Caco-2 (cell line): Measurements from ENCODE around the gene CACUL1. TPM values are rescaled to one million over a fixed set of nuclear protein-coding genes. Genes with fewer than 3 reads are reported as not detected.
A peak's percentile ranks its signal among the peaks of the same experiment; 100 is the strongest.

Experiments used
- BruUV-seq: library from RNA; stranded (reverse); fragments of 400-500 nt; replicated peaks from 2 replicates; lab custom pipeline; 2021; lab: Mats Ljungman, UMichigan
- CTCF ChIA-PET: fragments of 300-600 bp; sonication (Branson Sonifier 250); formaldehyde crosslinking; loops from one replicate; lab custom pipeline; 2022; ENCODE audit warnings: antibody characterized with exemption; lab: Charles Lee
- POLR2A ChIA-PET: fragments of 300-600 bp; sonication (Branson Sonifier 250); formaldehyde crosslinking; loops from one replicate; lab custom pipeline; 2022; ENCODE audit warnings: antibody characterized with exemption; lab: Charles Lee
- DNase-seq, 2 experiments: peaks; one replicate each; pipeline versions ENCODE4 v3.0.0 to v3.0.0-alpha.2; 2020 to 2022
- H3K27me3 ChIP-seq: replicated peaks from 2 replicates; pipeline ENCODE4 v1.6.0; 2011; ENCODE audit warnings: low read length; ENCODE audit not compliant: control insufficient read depth, insufficient read depth
- H3K36me3 ChIP-seq: 2 replicates; pipeline ENCODE4 v1.5.1; 2011; ENCODE audit warnings: low read length; ENCODE audit not compliant: control insufficient read depth, insufficient read depth
- H3K4me1 ChIP-seq: fragments of 250-450 bp; sonication (Bioruptor Pico); 2 replicates; pipeline ENCODE4 v1.5.1; 2020; ENCODE audit warnings: mild to moderate bottlenecking
- H3K4me3 ChIP-seq: 2 replicates; pipeline ENCODE4 v1.5.1; 2011; ENCODE audit warnings: low read depth, mild to moderate bottlenecking, control low read depth, low read length
- H3K9me3 ChIP-seq: fragments of 250-450 bp; sonication (Bioruptor Pico); 2 replicates; pipeline ENCODE4 v1.5.1; 2020; ENCODE audit warnings: mild to moderate bottlenecking, moderate library complexity
- H3K27ac Mint-ChIP-seq: one replicate; pipeline ENCODE4 v1.8.0; 2022; ENCODE audit warnings: mixed read lengths; ENCODE audit not compliant: unreplicated experiment
- H3K27me3 Mint-ChIP-seq: one replicate; pipeline ENCODE4 v1.8.0; 2022; ENCODE audit warnings: mixed read lengths; ENCODE audit not compliant: insufficient read depth, unreplicated experiment
- H3K36me3 Mint-ChIP-seq: one replicate; pipeline ENCODE4 v1.8.0; 2022; ENCODE audit warnings: mild to moderate bottlenecking, mixed read lengths; ENCODE audit not compliant: insufficient read depth, unreplicated experiment
- H3K4me1 Mint-ChIP-seq: one replicate; pipeline ENCODE4 v1.8.0; 2022; ENCODE audit warnings: low read depth, mixed read lengths; ENCODE audit not compliant: unreplicated experiment
- H3K4me3 Mint-ChIP-seq: one replicate; pipeline ENCODE4 v1.8.0; 2022; ENCODE audit warnings: mild to moderate bottlenecking, moderate library complexity, mixed read lengths; ENCODE audit not compliant: unreplicated experiment
- H3K9me3 Mint-ChIP-seq: one replicate; pipeline ENCODE4 v1.8.0; 2022; ENCODE audit warnings: mixed read lengths; ENCODE audit not compliant: unreplicated experiment
- CTCF ChIP-seq, 2 experiments: fragments of 200-600 bp in 1 of 2; IDR thresholded peaks; 1 replicate in 1 of 2; 2 replicates in 1 of 2; pipeline versions ENCODE4 v1.5.1 to v1.8.0; 2011 to 2022; ENCODE audit warnings: antibody characterized with exemption in 1 of 2, control low read depth in 1 of 2, inconsistent platforms in 1 of 2, low read depth in 1 of 2, low read length in 1 of 2, mild to moderate bottlenecking in 1 of 2, moderate library complexity in 1 of 2; ENCODE audit not compliant: insufficient read depth in 1 of 2, severe bottlenecking in 1 of 2, unreplicated experiment in 1 of 2
- intact Hi-C: fragments of 100-400 bp; cut with micrococcal nuclease; formaldehyde crosslinking; loops from one replicate; pipeline ENCODE4 v1.10.0; 2022; ENCODE audit not compliant: unreplicated experiment
- total RNA-seq: library from RNA; stranded (reverse); gene quantifications from 2 replicates; pipeline ENCODE4 v1.2.3, GENCODE V29; 2022

Gene CACUL1
- total RNA-seq, 1 experiment from 2014 or later, result 39.2 TPM

- CTCF ChIA-PET, result interaction anchor here (0.6 to 1.6 kb wide), 2 partner anchors 33 to 185 kb away, joined by 3 to 8 read pairs; no protein-coding TSS in a partner anchor
- peak overlapping the region; percentile 97 for H3K4me3 Mint-ChIP-seq
- Histone ChIP-seq H3K27me3 (no peaks in the 10 kb centered on the region), H3K36me3 (0 out of 2 replicates have a peak, but pooled peaks cover 1% of the 10 kb centered on the region), H3K4me1 (peaks cover 16% of the 10 kb centered on the region), H3K9me3 (no peaks in the 10 kb centered on the region), H3K4me3 (peak overlapping the region; percentile 98)
- no peak for TF ChIP-seq CTCF (IDR thresholded peaks at IDR 0.05; ENCODE audit: insufficient read depth in 1 of 2, low read depth in 1 of 2, low read length in 1 of 2, severe bottlenecking in 1 of 2, unreplicated experiment in 1 of 2)
- H3K27ac Mint-ChIP-seq, result peak overlapping the region; percentile 95
- intact Hi-C loops, result no loop called here
- H3K9me3 Mint-ChIP-seq, result no peaks in the 10 kb centered on the region
- no peaks in the 10 kb centered on the region for H3K27me3 Mint-ChIP-seq
- POLR2A ChIA-PET, result interaction anchor here (1.2 kb wide), 1 partner anchor 276 kb away, joined by 5 read pairs; the partner anchor contains the start of gene NANOS1
- peaks cover 11% of the 10 kb centered on the region for H3K36me3 Mint-ChIP-seq
- no peak for DNase-seq
- no TSS peak for BruUV-seq
- peaks cover 18% of the 10 kb centered on the region for H3K4me1 Mint-ChIP-seq
These were observed 1.2 kb downstream of the CACUL1 start for GRCh38 chr10:118753331-118754228.

GRCh38 chr10:118752409-118752808 is 2.4 kb downstream of the CACUL1 start:
- no peaks in the 10 kb centered on the region for H3K9me3 Mint-ChIP-seq
- H3K36me3 Mint-ChIP-seq, result peaks cover 11% of the 10 kb centered on the region
- no peak for TF ChIP-seq CTCF (IDR thresholded peaks at IDR 0.05; ENCODE audit: insufficient read depth in 1 of 2, low read depth in 1 of 2, low read length in 1 of 2, severe bottlenecking in 1 of 2, unreplicated experiment in 1 of 2)
- POLR2A ChIA-PET, result no interaction called here
- BruUV-seq, result no TSS peak
- intact Hi-C loops, result no loop called here
- peak overlapping the region; percentile 97 for H3K4me3 Mint-ChIP-seq
- no peaks in the 10 kb centered on the region for H3K9me3 ChIP-seq
- 0 out of 2 replicates have a peak, but pooled peaks cover 1% of the 10 kb centered on the region for H3K36me3 ChIP-seq
- no peaks in the 10 kb centered on the region for H3K27me3 ChIP-seq
- H3K4me1 ChIP-seq, result peaks cover 22% of the 10 kb centered on the region
- H3K27ac Mint-ChIP-seq, result peak overlapping the region; percentile 95
- no peaks in the 10 kb centered on the region for H3K27me3 Mint-ChIP-seq
- H3K4me1 Mint-ChIP-seq, result peaks cover 18% of the 10 kb centered on the region
- DNase-seq, result no peak
- CTCF ChIA-PET, result no interaction called here
- H3K4me3 ChIP-seq, result no peak overlapping the region

- no peak overlapping the region for H3K4me3 Mint-ChIP-seq
These were observed 3.5 kb downstream of the CACUL1 start for GRCh38 chr10:118751265-118751664.

More at GRCh38 chr10:118751265-118751664, 3.5 kb downstream of the CACUL1 start:
- no peak for DNase-seq
- TF ChIP-seq CTCF (IDR thresholded peaks at IDR 0.05; ENCODE audit: insufficient read depth in 1 of 2, low read depth in 1 of 2, low read length in 1 of 2, severe bottlenecking in 1 of 2, unreplicated experiment in 1 of 2), result no peak
- H3K27me3 Mint-ChIP-seq, result no peaks in the 10 kb centered on the region
- peaks cover 11% of the 10 kb centered on the region for H3K36me3 Mint-ChIP-seq
- peaks cover 22% of the 10 kb centered on the region for H3K4me1 ChIP-seq
- H3K4me3 ChIP-seq, result no peak overlapping the region
- H3K36me3 ChIP-seq, result 0 out of 2 replicates have a peak, but pooled peaks cover 1% of the 10 kb centered on the region
- no peaks in the 10 kb centered on the region for H3K27me3 ChIP-seq
- no peaks in the 10 kb centered on the region for H3K9me3 ChIP-seq
- no TSS peak for BruUV-seq
- H3K27ac Mint-ChIP-seq, result no peak overlapping the region
- H3K4me1 Mint-ChIP-seq, result peaks cover 17% of the 10 kb centered on the region
- intact Hi-C loops, result no loop called here
- ChIA-PET CTCF (no interaction called here), POLR2A (no interaction called here)
- no peaks in the 10 kb centered on the region for H3K9me3 Mint-ChIP-seq
